K562 (cell line): ENCODE results near the gene TMC5.

ENCODE experiments used
- CEBPG ChIP-seq, 3 experiments: fragments of 200-800 bp in 1 of 3; sonication (Bioruptor generic) in 1 of 3; sonication (generic) in 1 of 3; formaldehyde crosslinking in 1 of 3; IDR thresholded peaks in 2 of 3; conservative IDR thresholded peaks in 1 of 3; 2 replicates each; pipeline versions ENCODE4 v1.6.1 to v1.8.0; 2016 to 2022; ENCODE audit warnings: missing compliant biosample characterization in 2 of 3, missing genetic modification characterization in 2 of 3, mild to moderate bottlenecking in 1 of 3, missing genetic modification reagents in 1 of 3
- EP300 ChIP-seq: IDR thresholded peaks from 2 replicates; pipeline ENCODE4 v1.6.1; 2012; ENCODE audit warnings: low read length, improper control_type of control experiment
- EZH2 ChIP-seq: IDR thresholded peaks from 2 replicates; pipeline ENCODE4 v1.6.1; 2012; ENCODE audit warnings: low read depth, mild to moderate bottlenecking, inconsistent platforms, low read length, borderline replicate concordance
- JUN ChIP-seq, 2 experiments: sonication (generic) in 1 of 2; formaldehyde crosslinking in 1 of 2; IDR thresholded peaks; 2 replicates each; pipeline versions ENCODE4 v1.6.1 to v1.8.0; 2012 to 2022; ENCODE audit warnings: borderline replicate concordance in 2 of 2, mild to moderate bottlenecking in 2 of 2, improper control_type of control experiment in 1 of 2, low read depth in 1 of 2, low read length in 1 of 2, missing genetic modification reagents in 1 of 2
- KAT7 ChIP-seq: sonication (generic); formaldehyde crosslinking; IDR thresholded peaks from 2 replicates; pipeline ENCODE4 v1.8.0; 2022; ENCODE audit warnings: missing genetic modification reagents, mild to moderate bottlenecking, borderline replicate concordance
- PKNOX1 ChIP-seq: fragments of 450-650 bp; IDR thresholded peaks from 2 replicates; pipeline ENCODE4 v1.6.1; 2016
- RCOR1 ChIP-seq, 2 experiments: IDR thresholded peaks; 2 replicates each; pipeline ENCODE4 v1.6.1; 2012; ENCODE audit warnings: low read depth in 2 of 2, low read length in 2 of 2, borderline replicate concordance in 1 of 2, improper control_type of control experiment in 1 of 2
- RNF2 ChIP-seq: sonication (generic); IDR thresholded peaks from 2 replicates; pipeline ENCODE4 v1.6.1; 2016
- SREBF2 ChIP-seq: sonication (generic); formaldehyde crosslinking; IDR thresholded peaks from 2 replicates; pipeline ENCODE4 v1.4.0; 2020; ENCODE audit warnings: mild to moderate bottlenecking, missing genetic modification reagents
- ZKSCAN8 ChIP-seq: fragments of 200-800 bp; sonication (Bioruptor generic); IDR thresholded peaks from 2 replicates; pipeline ENCODE4 v1.6.1; 2016; ENCODE audit warnings: missing genetic modification characterization, missing compliant biosample characterization
- ZNF707 ChIP-seq: fragments of 250-450 bp; sonication (Bioruptor Pico); conservative IDR thresholded peaks from 2 replicates; pipeline ENCODE4 v1.8.0; 2022; ENCODE audit warnings: inconsistent platforms, mild to moderate bottlenecking, moderate library complexity
- TF ChIP-seq, protein P1 (sequence below): fragments of 250-450 bp; sonication (Bioruptor Pico); IDR thresholded peaks from 2 replicates; pipeline ENCODE4 v1.8.0; 2021; ENCODE audit warnings: borderline replicate concordance, mild to moderate bottlenecking, moderate library complexity; ENCODE audit not compliant: poor library complexity, severe bottlenecking
- TF ChIP-seq, protein P2 (sequence below), 3 experiments: IDR thresholded peaks in 2 of 3; conservative IDR thresholded peaks in 1 of 3; 2 replicates each; pipeline ENCODE4 v1.5.1; 2011 to 2012; ENCODE audit warnings: low read length in 3 of 3, mild to moderate bottlenecking in 3 of 3, control low read depth in 2 of 3, improper control_type of control experiment in 1 of 3, inconsistent platforms in 1 of 3, low read depth in 1 of 3, mixed read lengths in 1 of 3, moderate library complexity in 1 of 3; ENCODE audit not compliant: insufficient read depth in 2 of 3
- TF ChIP-seq, protein P3 (sequence below): sonication (generic); formaldehyde crosslinking; IDR thresholded peaks from 2 replicates; pipeline ENCODE4 v1.8.1; 2023; ENCODE audit warnings: mild to moderate bottlenecking, missing genetic modification reagents

DNA sequence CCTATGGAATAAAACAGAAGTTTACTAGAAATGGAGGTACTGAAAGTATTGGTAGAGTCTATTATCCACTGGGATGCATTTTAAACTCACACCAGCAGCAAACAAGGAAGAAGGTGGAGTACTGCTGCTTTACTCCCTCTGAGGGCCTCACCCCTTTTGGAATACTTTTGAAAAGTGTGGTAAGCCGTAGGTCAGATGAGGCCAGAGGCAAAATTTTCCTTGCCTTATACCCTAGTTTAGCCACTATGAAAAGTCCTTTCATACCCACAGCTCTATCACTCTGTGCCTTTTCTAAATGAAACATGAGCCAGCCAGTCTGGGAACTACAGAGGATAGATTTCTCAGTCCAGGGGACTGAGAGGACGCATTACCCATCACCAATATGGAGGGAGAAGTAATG lies 90.2 kb downstream of the TMC5 start:
- TF ChIP-seq EP300 (no peak), PKNOX1 (no peak), JUN (IDR thresholded peaks at IDR 0.05; ENCODE audit: borderline replicate concordance, low read depth, low read length) (no peak), JUN (CRISPR knock-in tag; IDR thresholded peaks at IDR 0.05; ENCODE audit: borderline replicate concordance) (no peak), RCOR1 (IDR thresholded peaks at IDR 0.05; ENCODE audit: borderline replicate concordance in 1 of 2, low read depth in 2 of 2, low read length in 2 of 2) (no peak), CEBPG (CRISPR knock-in tag; IDR thresholded peaks at IDR 0.05) (no peak), CEBPG (tag; conservative IDR thresholded peaks at IDR 0.05 in 1 of 2, IDR thresholded peaks at IDR 0.05 in 1 of 2) (no peak), ZKSCAN8 (CRISPR knock-in tag) (no peak), KAT7 (CRISPR knock-in tag) (no peak), SREBF2 (CRISPR knock-in tag) (no peak), ZNF707 (CRISPR knock-in tag) (no peak), RNF2 (no peak), EZH2 (no peak)
- TF ChIP-seq, protein P1, sequence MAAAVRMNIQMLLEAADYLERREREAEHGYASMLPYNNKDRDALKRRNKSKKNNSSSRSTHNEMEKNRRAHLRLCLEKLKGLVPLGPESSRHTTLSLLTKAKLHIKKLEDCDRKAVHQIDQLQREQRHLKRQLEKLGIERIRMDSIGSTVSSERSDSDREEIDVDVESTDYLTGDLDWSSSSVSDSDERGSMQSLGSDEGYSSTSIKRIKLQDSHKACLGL (CRISPR knock-in tag): no peak
- TF ChIP-seq, protein P2, sequence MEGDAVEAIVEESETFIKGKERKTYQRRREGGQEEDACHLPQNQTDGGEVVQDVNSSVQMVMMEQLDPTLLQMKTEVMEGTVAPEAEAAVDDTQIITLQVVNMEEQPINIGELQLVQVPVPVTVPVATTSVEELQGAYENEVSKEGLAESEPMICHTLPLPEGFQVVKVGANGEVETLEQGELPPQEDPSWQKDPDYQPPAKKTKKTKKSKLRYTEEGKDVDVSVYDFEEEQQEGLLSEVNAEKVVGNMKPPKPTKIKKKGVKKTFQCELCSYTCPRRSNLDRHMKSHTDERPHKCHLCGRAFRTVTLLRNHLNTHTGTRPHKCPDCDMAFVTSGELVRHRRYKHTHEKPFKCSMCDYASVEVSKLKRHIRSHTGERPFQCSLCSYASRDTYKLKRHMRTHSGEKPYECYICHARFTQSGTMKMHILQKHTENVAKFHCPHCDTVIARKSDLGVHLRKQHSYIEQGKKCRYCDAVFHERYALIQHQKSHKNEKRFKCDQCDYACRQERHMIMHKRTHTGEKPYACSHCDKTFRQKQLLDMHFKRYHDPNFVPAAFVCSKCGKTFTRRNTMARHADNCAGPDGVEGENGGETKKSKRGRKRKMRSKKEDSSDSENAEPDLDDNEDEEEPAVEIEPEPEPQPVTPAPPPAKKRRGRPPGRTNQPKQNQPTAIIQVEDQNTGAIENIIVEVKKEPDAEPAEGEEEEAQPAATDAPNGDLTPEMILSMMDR (IDR thresholded peaks at IDR 0.05 in 2 of 3, conservative IDR thresholded peaks at IDR 0.05 in 1 of 3; ENCODE audit: insufficient read depth in 2 of 3, low read depth in 1 of 3, low read length in 3 of 3): no peak
- TF ChIP-seq, protein P3, sequence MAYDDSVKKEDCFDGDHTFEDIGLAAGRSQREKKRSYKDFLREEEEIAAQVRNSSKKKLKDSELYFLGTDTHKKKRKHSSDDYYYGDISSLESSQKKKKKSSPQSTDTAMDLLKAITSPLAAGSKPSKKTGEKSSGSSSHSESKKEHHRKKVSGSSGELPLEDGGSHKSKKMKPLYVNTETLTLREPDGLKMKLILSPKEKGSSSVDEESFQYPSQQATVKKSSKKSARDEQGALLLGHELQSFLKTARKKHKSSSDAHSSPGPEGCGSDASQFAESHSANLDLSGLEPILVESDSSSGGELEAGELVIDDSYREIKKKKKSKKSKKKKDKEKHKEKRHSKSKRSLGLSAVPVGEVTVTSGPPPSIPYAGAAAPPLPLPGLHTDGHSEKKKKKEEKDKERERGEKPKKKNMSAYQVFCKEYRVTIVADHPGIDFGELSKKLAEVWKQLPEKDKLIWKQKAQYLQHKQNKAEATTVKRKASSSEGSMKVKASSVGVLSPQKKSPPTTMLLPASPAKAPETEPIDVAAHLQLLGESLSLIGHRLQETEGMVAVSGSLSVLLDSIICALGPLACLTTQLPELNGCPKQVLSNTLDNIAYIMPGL: no peak
